HepG2 (cell line): Measurements from ENCODE around the gene ATP6V0A1. TPM values are rescaled to one million over a fixed set of nuclear protein-coding genes. Genes with fewer than 3 reads are reported as not detected.
A peak's percentile ranks its signal among the peaks of the same experiment; 100 is the strongest.

Source experiments
- CBX1 ChIP-seq: IDR thresholded peaks from one replicate; pipeline ENCODE4 v1.6.1; 2016; ENCODE audit warnings: antibody characterized with exemption, low read depth
- FOXK1 ChIP-seq: sonication (generic); formaldehyde crosslinking; IDR thresholded peaks from 2 replicates; pipeline ENCODE4 v1.4.0; 2020; ENCODE audit warnings: low read depth, missing genetic modification reagents, borderline replicate concordance
- GTF3A ChIP-seq: sonication (generic); formaldehyde crosslinking; conservative IDR thresholded peaks from 2 replicates; pipeline ENCODE4 v1.4.0; 2020; ENCODE audit warnings: mild to moderate bottlenecking, missing genetic modification reagents
- HNRNPUL1 ChIP-seq: fragments of 200-400 bp; formaldehyde crosslinking; IDR thresholded peaks from 2 replicates; pipeline ENCODE4 v1.6.1; 2017; ENCODE audit warnings: low read depth, mild to moderate bottlenecking, low read length, moderate library complexity
- KDM1A ChIP-seq: IDR thresholded peaks from 2 replicates; pipeline ENCODE4 v1.6.1; 2016; ENCODE audit warnings: missing compliant biosample characterization
- KDM4B ChIP-seq: sonication (generic); formaldehyde crosslinking; IDR thresholded peaks from 2 replicates; pipeline ENCODE4 v1.4.0; 2020; ENCODE audit warnings: missing genetic modification reagents
- KLF6 ChIP-seq: IDR thresholded peaks from 2 replicates; pipeline ENCODE4 v1.8.0; 2016; ENCODE audit warnings: missing biosample characterization, missing genetic modification reagents
- MXD4 ChIP-seq: IDR thresholded peaks from 2 replicates; pipeline ENCODE4 v1.6.1; 2016; ENCODE audit warnings: mild to moderate bottlenecking, missing biosample characterization, missing genetic modification reagents
- PAX8 ChIP-seq: sonication (generic); formaldehyde crosslinking; IDR thresholded peaks from 2 replicates; pipeline ENCODE4 v1.8.0; 2022; ENCODE audit warnings: mild to moderate bottlenecking, missing genetic modification reagents, borderline replicate concordance
- RBAK ChIP-seq: sonication (generic); formaldehyde crosslinking; IDR thresholded peaks from 2 replicates; pipeline ENCODE4 v1.5.1; 2020; ENCODE audit warnings: mild to moderate bottlenecking, missing genetic modification reagents
- RBFOX2 ChIP-seq: fragments of 200-400 bp; formaldehyde crosslinking; IDR thresholded peaks from 2 replicates; pipeline ENCODE4 v1.6.1; 2017; ENCODE audit warnings: low read depth, mild to moderate bottlenecking, low read length
- SMAD1 ChIP-seq: sonication (generic); formaldehyde crosslinking; IDR thresholded peaks from 2 replicates; pipeline ENCODE4 v1.4.0; 2020; ENCODE audit warnings: missing genetic modification reagents, low read depth, mild to moderate bottlenecking, borderline replicate concordance
- SP5 ChIP-seq: IDR thresholded peaks from 2 replicates; pipeline ENCODE4 v1.6.1; 2016; ENCODE audit warnings: low read depth, borderline replicate concordance
- U2AF1 ChIP-seq: fragments of 200-400 bp; formaldehyde crosslinking; optimal IDR thresholded peaks from 2 replicates; pipeline ENCODE3; 2017; ENCODE audit warnings: mild to moderate bottlenecking, low read depth, low read length
- ZBTB3 ChIP-seq: sonication (generic); formaldehyde crosslinking; IDR thresholded peaks from 2 replicates; pipeline ENCODE4 v1.4.0; 2020; ENCODE audit warnings: low read depth, mild to moderate bottlenecking, moderate library complexity, missing genetic modification reagents, borderline replicate concordance
- ZNF24 ChIP-seq: fragments of 450-650 bp; IDR thresholded peaks from 2 replicates; pipeline ENCODE4 v1.6.1; 2017; ENCODE audit warnings: antibody characterized with exemption, mild to moderate bottlenecking
- ZNF329 ChIP-seq: sonication (generic); formaldehyde crosslinking; IDR thresholded peaks from 2 replicates; pipeline ENCODE4 v1.9.0; 2021; ENCODE audit warnings: low read depth, mild to moderate bottlenecking, missing genetic modification reagents
- ZNF33A ChIP-seq: sonication (generic); formaldehyde crosslinking; IDR thresholded peaks from 2 replicates; pipeline ENCODE4 v1.5.1; 2020; ENCODE audit warnings: missing genetic modification reagents, mild to moderate bottlenecking, moderate library complexity, borderline replicate concordance
- ZNF549 ChIP-seq: sonication (generic); formaldehyde crosslinking; IDR thresholded peaks from 2 replicates; pipeline ENCODE4 v1.5.0; 2020; ENCODE audit warnings: missing genetic modification reagents
- ZNF652 ChIP-seq: IDR thresholded peaks from 2 replicates; pipeline ENCODE4 v1.6.1; 2016; ENCODE audit warnings: low read depth, borderline replicate concordance
- polyA plus RNA-seq, 8 experiments: library from polyadenylated mRNA; depleted of rRNA in 3 of 8; stranded (reverse) in 7 of 8; unstranded in 1 of 8; fragments of >200 nt; fragmentation: Illumina TruSeq in 4 of 8; extraction: Trizol in 4 of 8; gene quantifications; 2 replicates each; pipeline versions ENCODE4 v1.2.1 to v1.2.3, GENCODE V29; 2011 to 2016; ENCODE audit warnings: low read depth in 4 of 8, missing spikeins in 1 of 8, mixed read lengths in 1 of 8; ENCODE audit not compliant: insufficient read depth in 1 of 8
- total RNA-seq, 5 experiments: library from RNA; depleted of rRNA; stranded (reverse); fragments of >200 nt; fragmentation: Illumina TruSeq; extraction: Trizol; gene quantifications; 2 replicates each; pipeline ENCODE4 v1.2.3, GENCODE V29; 2016; ENCODE audit warnings: low read depth in 1 of 5
- TF ChIP-seq, protein P1 (sequence below): sonication (generic); formaldehyde crosslinking; IDR thresholded peaks from 2 replicates; pipeline ENCODE4 v1.9.0; 2022; ENCODE audit warnings: missing genetic modification reagents, mild to moderate bottlenecking, borderline replicate concordance
- TF ChIP-seq, protein P2 (sequence below): sonication (generic); formaldehyde crosslinking; conservative IDR thresholded peaks from 2 replicates; pipeline ENCODE4 v1.4.0; 2020; ENCODE audit warnings: missing genetic modification reagents
- TF ChIP-seq, protein P3 (sequence below): sonication (generic); formaldehyde crosslinking; IDR thresholded peaks from 2 replicates; pipeline ENCODE4 v1.8.0; 2022; ENCODE audit warnings: missing genetic modification reagents, low read depth, mild to moderate bottlenecking, borderline replicate concordance
- TF ChIP-seq, protein P4 (sequence below): sonication (generic); formaldehyde crosslinking; IDR thresholded peaks from 2 replicates; pipeline ENCODE4 v1.4.0; 2020; ENCODE audit warnings: missing genetic modification reagents, mild to moderate bottlenecking, borderline replicate concordance
- TF ChIP-seq, protein P5 (sequence below): sonication (generic); formaldehyde crosslinking; IDR thresholded peaks from 2 replicates; pipeline ENCODE4 v1.5.0; 2020; ENCODE audit warnings: missing genetic modification reagents

The ATP6V0A1 gene
- total and polyA plus RNA-seq, 2 of the 13 experiments (the other 11 are each of a cell fraction or from before 2014, with no cell fraction given) = 27.9 to 54.1 TPM

DNA sequence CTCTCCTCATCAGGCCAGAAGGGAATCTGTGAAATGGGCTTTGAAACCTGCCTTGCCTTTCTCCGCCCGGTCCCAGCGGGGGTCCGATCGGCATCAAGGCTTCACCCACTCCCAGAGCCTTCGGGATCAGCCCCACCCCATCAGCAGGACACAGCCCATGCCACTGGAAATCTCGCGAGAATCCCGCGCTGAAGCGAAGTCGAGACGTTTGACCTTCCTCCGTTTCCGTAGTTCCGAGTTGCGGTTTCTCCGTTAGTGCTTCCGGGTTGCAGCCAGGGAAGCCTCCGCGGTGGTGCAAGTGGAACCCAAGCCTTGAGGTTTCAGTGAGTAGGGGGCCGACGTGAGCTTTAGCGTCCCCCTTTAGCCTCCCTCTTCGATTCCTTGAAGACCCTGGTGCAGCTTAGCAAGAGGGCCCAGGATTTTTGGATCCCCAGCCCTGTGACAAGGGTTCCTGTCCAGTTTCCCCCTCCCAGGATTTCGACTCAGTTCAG lies 103.3 kb downstream of the ATP6V0A1 start, which contains the start of gene COASY (continued):
- TF ChIP-seq KLF6 (CRISPR knock-in tag) = peak; percentile 82
- no peak for TF ChIP-seq ZBTB3 (CRISPR knock-in tag)
- peak; percentile 73; the same call in 1 of the 2 replicates for TF ChIP-seq KDM4B (CRISPR knock-in tag)
- TF ChIP-seq, protein P1, sequence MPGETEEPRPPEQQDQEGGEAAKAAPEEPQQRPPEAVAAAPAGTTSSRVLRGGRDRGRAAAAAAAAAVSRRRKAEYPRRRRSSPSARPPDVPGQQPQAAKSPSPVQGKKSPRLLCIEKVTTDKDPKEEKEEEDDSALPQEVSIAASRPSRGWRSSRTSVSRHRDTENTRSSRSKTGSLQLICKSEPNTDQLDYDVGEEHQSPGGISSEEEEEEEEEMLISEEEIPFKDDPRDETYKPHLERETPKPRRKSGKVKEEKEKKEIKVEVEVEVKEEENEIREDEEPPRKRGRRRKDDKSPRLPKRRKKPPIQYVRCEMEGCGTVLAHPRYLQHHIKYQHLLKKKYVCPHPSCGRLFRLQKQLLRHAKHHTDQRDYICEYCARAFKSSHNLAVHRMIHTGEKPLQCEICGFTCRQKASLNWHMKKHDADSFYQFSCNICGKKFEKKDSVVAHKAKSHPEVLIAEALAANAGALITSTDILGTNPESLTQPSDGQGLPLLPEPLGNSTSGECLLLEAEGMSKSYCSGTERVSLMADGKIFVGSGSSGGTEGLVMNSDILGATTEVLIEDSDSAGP (CRISPR knock-in tag) = peak; percentile 65
- no peak; the same call in 1 of the 2 replicates for TF ChIP-seq RBAK (CRISPR knock-in tag)
- 0 out of 2 replicates have a peak, but pooled peaks have one; percentile 30 for TF ChIP-seq SMAD1 (CRISPR knock-in tag)
- no peak for TF ChIP-seq HNRNPUL1
- no peak for TF ChIP-seq U2AF1
- TF ChIP-seq, protein P2, sequence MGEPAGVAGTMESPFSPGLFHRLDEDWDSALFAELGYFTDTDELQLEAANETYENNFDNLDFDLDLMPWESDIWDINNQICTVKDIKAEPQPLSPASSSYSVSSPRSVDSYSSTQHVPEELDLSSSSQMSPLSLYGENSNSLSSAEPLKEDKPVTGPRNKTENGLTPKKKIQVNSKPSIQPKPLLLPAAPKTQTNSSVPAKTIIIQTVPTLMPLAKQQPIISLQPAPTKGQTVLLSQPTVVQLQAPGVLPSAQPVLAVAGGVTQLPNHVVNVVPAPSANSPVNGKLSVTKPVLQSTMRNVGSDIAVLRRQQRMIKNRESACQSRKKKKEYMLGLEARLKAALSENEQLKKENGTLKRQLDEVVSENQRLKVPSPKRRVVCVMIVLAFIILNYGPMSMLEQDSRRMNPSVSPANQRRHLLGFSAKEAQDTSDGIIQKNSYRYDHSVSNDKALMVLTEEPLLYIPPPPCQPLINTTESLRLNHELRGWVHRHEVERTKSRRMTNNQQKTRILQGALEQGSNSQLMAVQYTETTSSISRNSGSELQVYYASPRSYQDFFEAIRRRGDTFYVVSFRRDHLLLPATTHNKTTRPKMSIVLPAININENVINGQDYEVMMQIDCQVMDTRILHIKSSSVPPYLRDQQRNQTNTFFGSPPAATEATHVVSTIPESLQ (CRISPR knock-in tag) = no peak
- TF ChIP-seq, protein P3, sequence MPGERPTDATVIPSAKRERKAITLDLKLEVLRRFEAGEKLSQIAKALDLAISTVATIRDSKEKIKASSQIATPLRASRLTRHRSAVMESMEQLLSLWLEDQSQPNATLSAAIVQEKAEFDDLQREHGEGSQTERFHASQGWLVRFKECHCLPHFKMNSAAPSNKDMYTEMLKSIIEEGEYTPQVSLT = peak; percentile 83; the same call in 1 of the 2 replicates
- 0 out of 2 replicates have a peak, but pooled peaks have one; percentile 13 for TF ChIP-seq PAX8 (CRISPR knock-in tag)
- TF ChIP-seq FOXK1 = peak; percentile 96; the same call in 1 of the 2 replicates
- 0 out of 2 replicates have a peak, but pooled peaks have one; percentile 10 for TF ChIP-seq ZNF24
- peak; percentile 21; the same call in 1 of the 2 replicates for TF ChIP-seq ZNF329 (CRISPR knock-in tag)
- peak; percentile 28; the same call in 1 of the 2 replicates for TF ChIP-seq ZNF652 (CRISPR knock-in tag)
- no peak for TF ChIP-seq KDM1A (CRISPR knock-in tag)
- TF ChIP-seq SP5 (CRISPR knock-in tag) = 0 out of 2 replicates have a peak, but pooled peaks have one; percentile 35
- TF ChIP-seq RBFOX2 = no peak; the same call in 1 of the 2 replicates
- peak; percentile 51 for TF ChIP-seq MXD4
- TF ChIP-seq, protein P4, sequence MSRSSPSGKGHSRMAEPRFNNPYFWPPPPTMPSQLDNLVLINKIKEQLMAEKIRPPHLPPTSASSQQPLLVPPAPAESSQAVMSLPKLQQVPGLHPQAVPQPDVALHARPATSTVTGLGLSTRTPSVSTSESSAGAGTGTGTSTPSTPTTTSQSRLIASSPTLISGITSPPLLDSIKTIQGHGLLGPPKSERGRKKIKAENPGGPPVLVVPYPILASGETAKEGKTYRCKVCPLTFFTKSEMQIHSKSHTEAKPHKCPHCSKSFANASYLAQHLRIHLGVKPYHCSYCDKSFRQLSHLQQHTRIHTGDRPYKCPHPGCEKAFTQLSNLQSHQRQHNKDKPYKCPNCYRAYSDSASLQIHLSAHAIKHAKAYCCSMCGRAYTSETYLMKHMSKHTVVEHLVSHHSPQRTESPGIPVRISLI (CRISPR knock-in tag) = peak; percentile 1; the same call in 1 of the 2 replicates
- peak; percentile 41 for TF ChIP-seq CBX1
- no peak for TF ChIP-seq ZNF549 (CRISPR knock-in tag)
- TF ChIP-seq ZNF33A (CRISPR knock-in tag) = peak; percentile 78; the same call in 1 of the 2 replicates
- TF ChIP-seq GTF3A (CRISPR knock-in tag) = no peak
- TF ChIP-seq, protein P5, sequence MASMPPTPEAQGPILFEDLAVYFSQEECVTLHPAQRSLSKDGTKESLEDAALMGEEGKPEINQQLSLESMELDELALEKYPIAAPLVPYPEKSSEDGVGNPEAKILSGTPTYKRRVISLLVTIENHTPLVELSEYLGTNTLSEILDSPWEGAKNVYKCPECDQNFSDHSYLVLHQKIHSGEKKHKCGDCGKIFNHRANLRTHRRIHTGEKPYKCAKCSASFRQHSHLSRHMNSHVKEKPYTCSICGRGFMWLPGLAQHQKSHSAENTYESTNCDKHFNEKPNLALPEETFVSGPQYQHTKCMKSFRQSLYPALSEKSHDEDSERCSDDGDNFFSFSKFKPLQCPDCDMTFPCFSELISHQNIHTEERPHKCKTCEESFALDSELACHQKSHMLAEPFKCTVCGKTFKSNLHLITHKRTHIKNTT (CRISPR knock-in tag) = no peak
